GM21528 (cell line): ENCODE measurements around the gene SFR1.

ENCODE experiments used
- ATAC-seq: cut with Tn5 transposase; IDR thresholded peaks from one replicate; pipeline ENCODE4 v1.9.1; 2021; ENCODE audit warnings: mild to moderate bottlenecking, moderate library complexity; ENCODE audit not compliant: unreplicated experiment, low FRiP score

SFR1 gene

DNA sequence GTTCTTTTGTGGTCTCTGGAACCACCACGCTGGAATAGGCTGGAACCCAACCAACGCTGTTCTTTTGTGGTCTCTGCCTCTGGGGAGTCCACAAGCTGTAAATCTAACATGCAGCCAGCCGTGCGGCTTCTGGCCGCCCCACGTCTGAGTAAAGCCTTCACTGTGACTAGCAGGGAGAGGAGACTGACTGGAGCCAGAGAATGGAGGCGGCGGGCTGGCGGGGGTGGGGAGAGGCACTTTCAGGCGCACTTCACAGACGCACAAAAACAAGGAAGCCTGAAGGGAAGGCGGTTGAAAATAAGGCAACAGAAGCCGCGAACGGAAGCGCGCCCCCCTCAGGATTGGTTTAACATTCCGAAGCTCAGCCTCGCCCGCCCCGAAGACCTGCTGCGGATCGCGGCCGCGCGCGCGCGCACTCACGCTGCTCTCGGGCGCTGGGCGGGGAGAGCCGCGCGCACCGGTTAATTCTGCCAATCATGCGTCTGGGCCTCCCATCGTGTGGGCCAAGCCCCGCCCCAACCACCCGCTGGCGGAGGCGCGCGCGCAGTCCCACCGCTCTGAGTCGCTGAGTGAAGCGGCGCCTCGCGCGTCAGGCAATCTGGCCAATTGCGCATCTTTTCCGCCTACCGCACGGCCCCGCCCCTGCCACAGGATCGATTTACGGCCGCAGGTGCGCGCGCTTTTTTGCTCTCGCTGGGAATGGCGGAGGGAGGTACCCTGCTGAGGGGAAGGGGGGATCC is at the start of gene SFR1:
TSS of gene SFR1 (plus strand) at position 687 of the 740 bp plus-strand sequence. CDS start at position 700, 13 bp downstream.
- ATAC-seq, result peak; percentile 91

DNA sequence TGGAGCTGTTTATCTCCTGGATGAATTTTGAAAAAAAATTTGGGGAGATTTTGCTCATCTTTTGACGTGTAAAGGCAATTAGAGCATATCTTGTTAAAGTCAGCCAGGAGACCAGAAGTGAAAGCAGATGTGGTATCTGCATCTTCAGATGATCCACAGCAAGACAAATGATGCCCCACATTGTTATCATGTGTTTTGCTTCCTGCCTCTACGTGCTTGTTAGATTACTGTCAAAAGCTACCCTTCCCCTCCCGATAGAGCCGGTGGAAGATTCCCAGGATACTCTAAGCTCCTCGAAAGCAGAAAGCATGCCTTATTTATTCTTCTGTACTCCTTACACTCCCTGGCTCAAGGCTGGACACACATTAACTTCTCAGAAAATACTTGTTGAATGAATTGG is 49.2 kb upstream of the SFR1 start:
- ATAC-seq, result no peak

GRCh38 chr10:104074505-104074904 is 47.5 kb upstream of the SFR1 start:
- no peak for ATAC-seq

DNA sequence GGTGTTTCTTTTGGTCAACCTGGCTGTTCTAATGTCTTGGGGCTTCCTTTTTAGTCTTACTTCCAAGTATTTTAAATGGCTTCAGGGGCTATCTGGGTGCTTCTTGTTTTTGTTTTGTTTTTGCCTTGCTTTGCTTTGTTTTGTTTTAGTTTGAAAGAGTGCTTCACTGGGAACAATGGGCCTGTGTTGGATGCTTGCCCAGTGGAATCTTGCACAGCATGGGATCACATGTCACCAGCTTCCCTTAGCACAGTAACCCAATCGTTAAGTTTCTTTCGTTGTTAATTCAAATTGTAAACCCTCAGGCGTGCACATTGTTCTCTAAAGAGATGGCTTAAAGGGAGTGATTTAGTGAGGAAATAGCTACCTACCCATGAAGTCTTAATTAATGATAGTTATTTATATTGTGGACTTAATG is 45.2 kb upstream of the SFR1 start:
- ATAC-seq, result no peak

DNA sequence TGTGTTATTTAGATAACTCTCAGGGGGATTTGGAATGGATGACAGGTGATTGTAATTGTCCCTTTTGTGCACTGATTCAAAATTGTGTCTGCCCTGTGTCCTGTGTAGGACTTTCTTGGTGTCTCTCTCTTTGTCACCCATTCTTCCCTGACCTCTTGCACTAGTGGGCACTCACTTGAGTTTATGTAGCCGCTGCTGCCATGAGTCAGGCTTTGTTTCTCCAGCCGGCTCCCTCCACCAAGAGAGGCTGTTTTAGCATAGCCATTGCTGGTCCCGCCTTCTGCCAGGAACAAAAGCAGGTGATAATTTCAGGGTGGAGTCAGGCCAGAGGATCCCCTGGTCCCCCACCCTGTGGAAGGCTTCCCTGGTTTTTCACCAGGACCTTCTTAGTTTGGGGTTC is 44.7 kb upstream of the SFR1 start:
- ATAC-seq, result no peak

- ATAC-seq, result no peak
Measured at GRCh38 chr10:104077663-104078151, 44.3 kb upstream of the SFR1 start.

GRCh38 chr10:104080762-104081161 is 41.2 kb upstream of the SFR1 start:
- no peak for ATAC-seq

DNA sequence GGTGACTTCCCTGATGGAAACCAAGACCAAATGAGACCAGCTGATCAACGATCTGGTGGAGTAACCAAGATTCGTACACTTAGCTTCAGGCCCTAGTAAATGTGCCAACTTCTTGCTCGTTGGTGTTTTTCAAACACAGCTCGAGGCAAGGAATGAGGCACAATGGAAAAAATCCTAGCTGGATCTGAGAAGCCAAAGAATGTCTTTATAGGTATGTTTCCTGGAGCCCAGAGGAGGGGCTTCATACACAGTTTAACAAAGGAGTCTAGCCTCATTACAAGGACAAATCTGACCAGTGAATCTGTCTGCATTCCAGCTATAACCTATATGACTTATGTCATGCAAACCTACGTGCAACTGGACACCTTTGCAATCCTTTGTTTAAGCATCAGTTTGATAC is 40.0 kb upstream of the SFR1 start:
- ATAC-seq, result no peak

- ATAC-seq, result no peak
Measured at GRCh38 chr10:104084482-104085142, 37.4 kb upstream of the SFR1 start.

DNA sequence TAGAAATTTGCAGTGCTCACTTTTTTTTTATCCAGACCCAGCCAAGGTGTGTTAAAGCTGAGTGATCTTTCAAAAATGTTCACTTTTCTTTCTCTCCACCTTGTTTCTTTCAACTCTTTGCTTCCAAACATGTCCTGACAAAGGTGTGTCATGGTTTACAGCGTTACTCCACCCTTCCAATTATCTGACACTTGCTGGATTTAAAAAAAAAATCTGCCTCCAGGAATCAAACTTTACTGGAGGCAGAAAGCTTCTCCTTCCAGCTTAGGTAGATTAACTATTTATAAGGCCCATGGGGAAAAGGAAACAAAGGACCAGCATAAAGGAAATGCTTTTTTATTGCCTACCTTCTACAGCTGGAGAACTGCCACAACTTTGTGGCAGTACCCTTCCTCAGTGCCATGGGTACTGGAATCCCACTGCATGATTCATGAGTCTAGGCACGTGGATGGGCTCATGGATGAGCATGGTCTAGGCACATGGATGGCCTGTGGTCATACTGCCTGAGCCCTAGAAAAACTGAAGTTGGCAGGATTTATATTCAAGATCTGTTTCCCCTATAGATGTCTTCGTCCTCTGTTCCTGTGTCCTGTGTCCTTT is 36.1 kb upstream of the SFR1 start, which contains the start of gene COL17A1:
TSS of gene COL17A1 (minus strand) at position 80 of the 600 bp plus-strand sequence. CDS start 5,207 bp downstream, outside the sequence.
- ATAC-seq, result no peak

DNA sequence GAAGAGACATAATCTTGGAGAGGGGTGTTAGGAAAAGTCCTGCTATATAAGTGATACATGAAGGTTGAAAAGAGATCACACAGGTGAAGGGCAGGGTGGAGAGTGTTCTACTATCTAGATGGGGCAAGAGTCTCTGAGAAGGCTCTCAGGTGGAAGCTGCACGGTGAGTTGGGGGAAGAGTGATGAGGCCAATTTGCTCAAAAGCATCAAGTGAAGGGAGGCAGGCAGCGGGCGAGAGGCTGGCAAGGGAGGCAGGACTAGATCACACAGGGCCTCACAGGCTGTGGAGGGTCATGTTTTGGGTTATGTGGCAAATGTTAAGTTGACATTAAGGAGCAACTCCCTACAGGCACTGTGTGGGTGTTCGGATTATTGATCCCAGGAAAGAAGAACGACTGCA is 33.7 kb upstream of the SFR1 start:
- ATAC-seq, result no peak

DNA sequence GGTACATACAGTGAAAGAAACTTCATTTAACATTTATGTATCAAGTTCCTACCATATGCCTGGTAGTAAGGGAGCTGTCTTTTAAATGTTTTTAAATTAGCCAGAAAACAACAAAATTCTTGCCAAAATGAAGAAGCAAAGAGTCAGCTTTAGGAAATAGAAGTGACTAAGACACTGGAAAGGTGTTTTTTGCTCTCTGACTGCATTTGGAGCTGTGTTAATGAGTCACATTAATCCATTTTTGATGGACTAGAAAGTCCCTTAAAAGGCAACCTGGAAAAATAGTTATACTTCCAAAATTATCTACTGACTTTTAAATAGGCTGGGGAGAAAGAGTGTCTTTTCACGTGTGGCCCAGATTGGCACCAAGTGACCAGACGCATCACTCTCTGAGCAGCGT is 32.4 kb upstream of the SFR1 start:
- no peak for ATAC-seq

GRCh38 chr10:104090611-104091010 is 31.4 kb upstream of the SFR1 start:
- ATAC-seq, result no peak

- no peak for ATAC-seq
Measured at GRCh38 chr10:104092749-104093148, 29.2 kb upstream of the SFR1 start.

DNA sequence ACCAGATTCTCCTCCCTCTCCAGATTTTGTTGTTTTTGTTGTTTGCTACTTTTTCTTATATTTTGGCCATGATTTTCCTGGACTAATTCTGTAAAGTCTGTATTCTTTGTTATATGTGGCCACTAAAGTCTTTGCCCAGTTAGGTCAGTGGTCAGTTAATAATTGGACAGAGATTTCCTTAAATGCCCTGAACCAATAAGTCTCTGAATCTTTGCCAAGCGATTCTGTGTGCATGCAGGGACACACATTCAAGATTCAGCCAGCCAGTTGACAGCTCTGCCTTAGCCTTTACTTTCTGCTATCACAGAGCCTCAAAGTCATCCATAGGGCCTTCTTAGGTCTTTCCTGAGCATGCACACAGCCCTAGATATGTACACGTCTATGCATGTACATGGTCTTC is 25.3 kb upstream of the SFR1 start:
- no peak for ATAC-seq

DNA sequence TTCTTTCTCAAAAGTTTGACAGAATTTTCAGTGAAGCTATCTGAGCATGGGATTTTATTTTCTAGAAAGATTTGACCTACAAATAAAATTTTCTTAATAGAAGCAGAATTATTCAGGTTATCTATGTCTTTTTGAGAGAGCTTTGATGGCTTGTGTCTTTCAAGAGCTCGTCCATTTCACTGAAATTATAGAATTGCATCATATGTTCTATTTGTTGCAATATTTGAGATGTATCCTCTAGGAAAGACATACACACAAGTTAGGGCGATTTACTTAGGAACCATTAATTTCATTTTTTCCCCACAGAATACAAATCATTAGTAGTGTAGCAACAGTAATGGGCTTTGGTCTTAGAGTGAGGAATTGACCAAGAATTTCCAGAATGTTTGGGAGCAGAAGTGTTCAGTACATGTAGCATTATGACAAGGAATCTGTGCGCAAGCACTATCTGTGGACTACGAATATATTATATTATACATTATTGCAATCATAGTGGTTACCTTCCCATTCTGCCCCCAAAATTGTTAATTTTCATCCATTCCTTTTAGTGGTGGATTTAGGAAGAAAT is 23.5 kb upstream of the SFR1 start:
- ATAC-seq, result no peak

GRCh38 chr10:104099269-104099668 is 22.7 kb upstream of the SFR1 start:
- no peak for ATAC-seq

- ATAC-seq, result no peak
Measured at GRCh38 chr10:104099941-104100340, 22.0 kb upstream of the SFR1 start.

DNA sequence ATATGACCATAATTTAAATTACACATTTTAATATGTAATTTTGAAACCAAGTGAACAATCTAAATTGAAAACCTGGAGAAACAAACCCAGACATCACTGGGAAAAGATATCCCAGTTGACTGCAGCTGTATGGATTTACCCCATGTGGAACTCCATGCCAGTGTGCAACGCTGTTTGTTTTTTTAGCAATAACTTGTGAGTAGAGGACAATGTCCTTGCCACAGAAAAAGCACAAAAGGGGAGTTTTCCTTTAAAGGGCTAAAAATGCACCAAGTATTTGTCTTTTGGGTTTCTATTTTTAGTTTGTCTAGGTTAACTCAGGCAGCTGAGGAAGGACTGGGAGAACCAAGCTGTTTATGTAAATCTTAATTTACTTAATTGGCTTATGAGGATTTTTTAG is 21.2 kb upstream of the SFR1 start:
- no peak for ATAC-seq

DNA sequence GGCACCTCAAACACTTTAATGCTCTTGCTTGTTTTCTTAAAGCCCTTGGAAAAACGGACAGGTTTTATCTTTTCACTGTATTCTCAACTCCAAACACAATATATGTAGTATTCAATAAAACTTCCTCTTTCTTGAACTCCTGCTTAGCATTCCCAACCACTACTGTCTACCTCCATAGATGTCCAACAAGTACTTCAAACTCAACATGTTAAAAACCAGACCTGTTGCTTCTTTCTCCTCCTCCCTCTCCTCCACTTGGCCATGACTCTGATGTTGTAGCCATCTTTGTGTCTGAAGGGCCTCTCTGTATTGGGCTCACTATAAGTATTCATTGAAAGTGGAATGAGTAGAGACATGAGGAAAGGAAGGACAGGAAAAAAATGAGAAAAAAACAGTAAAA is 20.1 kb upstream of the SFR1 start:
- no peak for ATAC-seq

GRCh38 chr10:104103956-104104355 is 18.0 kb upstream of the SFR1 start:
- ATAC-seq, result no peak
